A204.1 (cell line): ENCODE measurements around the gene TCL1B.

ENCODE experiments used
- FAIRE-seq: peaks from 2 replicates; lab custom pipeline; 2012; peaks lifted over from hg19 to GRCh38; lab: Jason Lieb, UNC

TCL1B gene

DNA sequence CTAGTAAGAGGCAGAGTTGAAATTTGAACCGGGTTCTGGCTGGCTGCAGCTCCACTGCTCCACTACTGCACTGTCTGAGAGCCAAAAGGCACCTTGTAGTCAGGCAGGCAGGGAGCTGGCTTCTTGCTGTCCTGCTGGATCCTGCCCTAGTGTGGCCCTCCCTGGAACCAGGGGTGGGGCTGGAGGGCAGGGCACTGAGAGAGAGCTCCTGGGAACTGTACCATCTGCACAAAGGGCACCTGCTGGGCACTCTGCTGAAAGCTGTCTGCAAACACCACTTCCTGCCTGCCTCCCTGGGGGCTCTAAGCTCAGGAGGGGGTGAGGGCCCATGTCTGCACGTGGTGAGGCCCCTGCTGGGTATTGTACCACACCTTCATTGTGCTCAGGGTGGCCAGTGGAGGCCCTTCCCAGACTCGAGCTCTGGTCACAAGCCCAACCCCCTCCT, 19.0 kb upstream of the TCL1B start:
- FAIRE-seq = no peak

DNA sequence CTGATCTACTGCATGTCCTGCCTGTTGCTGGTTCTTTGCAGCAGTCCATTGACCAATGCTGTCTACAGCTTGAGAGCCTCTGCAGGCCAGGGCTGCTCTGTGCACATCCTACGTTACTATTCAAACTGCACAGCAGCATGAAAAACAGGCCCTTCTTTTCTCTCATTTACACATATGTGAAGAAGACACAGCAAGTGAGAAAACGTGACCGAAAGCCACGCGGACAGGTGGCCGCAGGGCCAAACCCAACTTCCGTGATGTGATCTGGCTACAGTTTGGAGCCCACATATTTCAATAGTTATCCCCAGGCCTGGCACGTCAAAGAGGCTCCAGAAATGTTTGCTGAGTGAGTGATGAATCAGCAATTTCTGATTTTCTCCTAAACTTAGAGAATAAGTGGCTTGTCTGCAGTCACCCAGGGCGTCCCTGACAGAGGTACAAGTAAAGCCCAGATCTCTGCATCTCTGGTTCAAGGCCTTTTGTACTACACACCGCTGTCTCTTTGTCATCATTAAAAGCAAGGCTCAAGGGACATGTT, 17.9 kb upstream of the TCL1B start:
- FAIRE-seq = no peak

DNA sequence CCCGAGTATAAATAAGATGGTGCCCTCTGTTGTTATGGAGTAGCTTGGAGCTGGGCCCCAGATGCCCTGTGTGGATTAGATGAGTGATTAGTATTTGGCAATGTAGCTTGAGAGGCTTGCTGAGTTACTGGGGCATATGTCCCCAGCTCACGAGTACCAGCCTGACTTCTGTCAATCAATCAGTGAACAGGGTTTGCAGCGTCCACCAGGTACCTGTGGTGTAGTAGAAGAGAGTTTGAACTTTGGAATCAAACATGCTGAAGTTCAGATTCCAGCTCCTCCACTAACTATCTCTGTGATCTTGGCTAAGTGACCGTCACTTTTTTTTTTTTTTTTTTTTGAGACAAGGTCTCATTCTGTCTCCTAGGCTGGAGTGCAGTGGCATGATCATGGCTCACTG, 11.6 kb upstream of the TCL1B start:
- no peak for FAIRE-seq

DNA sequence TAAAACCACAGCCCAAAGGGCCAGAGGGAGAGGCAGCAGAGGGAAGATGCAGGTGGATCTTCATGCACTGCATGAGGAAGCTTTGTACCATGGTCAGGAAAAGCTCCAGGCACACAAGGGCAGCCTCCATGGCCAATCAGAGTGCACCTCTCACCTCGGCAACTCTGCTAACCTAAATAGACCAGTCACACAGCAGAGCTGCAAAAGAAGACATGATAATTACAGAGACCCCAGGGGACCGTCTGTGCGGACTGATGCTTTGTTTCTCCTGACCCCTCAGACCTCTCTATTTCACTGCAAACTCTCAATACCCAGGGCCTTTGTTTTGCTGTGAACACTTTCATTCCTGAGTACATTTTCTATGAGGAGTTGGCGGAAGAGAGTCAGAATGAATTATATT, 10.7 kb upstream of the TCL1B start:
- FAIRE-seq = no peak

DNA sequence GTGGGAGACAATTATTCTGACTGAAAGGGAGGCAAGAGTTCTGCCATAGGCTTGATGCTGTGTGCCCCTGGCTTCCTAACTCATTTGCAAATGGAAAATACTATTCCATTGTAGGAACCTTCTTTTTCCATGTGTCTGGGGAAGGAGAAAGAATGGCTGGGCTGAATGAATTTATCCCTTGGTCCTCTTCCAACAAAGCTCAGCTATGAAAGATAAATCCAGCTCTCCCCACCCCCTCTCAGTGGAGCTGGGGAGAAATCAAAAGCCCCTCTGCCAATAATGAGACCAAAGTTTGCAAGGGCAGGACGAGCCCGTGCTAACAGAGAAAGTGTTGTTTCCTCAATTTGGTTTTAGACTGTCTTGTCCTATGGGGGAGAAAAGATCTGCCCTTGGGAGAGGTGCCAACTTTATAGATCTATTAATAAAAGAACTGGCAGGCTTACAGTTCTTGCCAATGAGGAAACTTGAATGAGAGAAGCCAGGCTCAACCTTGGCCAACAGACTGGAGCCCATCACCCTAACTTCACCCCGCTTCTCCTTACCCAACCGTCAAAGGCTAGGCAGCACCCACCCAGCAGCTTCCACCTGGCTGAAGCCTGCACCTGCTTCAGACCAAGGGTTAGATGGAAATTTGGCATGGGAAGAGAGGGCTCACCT, 8.9 kb upstream of the TCL1B start:
- no peak for FAIRE-seq

DNA sequence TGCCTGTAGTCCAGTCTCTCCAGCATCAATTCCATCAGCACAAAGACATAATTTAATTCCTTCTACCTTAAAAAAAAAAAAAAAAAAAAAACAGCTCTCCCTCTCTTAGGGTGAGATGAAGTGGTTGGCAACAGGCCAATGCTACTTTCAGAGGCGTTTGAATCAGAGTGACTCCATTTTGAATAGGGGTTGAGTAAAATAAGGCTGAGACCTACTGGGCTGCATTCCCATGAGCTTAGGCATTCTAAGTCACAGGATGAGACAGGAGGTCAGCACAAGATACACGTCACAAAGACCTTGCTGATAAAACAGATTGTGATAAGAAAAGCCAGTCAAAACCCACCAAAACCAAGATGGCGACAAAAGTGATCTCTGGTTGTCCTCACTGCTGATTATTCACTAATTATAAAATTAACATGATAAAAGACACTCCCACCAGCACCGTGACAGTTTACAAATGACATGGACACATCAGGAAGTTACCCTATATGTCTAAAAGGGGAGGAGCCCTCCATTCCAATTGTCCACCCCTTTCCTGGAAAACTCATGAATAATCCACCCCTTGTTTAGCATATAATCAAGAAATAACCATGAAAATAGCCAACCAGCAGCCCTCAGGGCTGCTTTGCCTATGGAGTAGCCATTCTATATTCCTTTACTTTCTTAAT, 6.9 kb upstream of the TCL1B start:
- FAIRE-seq = no peak

DNA sequence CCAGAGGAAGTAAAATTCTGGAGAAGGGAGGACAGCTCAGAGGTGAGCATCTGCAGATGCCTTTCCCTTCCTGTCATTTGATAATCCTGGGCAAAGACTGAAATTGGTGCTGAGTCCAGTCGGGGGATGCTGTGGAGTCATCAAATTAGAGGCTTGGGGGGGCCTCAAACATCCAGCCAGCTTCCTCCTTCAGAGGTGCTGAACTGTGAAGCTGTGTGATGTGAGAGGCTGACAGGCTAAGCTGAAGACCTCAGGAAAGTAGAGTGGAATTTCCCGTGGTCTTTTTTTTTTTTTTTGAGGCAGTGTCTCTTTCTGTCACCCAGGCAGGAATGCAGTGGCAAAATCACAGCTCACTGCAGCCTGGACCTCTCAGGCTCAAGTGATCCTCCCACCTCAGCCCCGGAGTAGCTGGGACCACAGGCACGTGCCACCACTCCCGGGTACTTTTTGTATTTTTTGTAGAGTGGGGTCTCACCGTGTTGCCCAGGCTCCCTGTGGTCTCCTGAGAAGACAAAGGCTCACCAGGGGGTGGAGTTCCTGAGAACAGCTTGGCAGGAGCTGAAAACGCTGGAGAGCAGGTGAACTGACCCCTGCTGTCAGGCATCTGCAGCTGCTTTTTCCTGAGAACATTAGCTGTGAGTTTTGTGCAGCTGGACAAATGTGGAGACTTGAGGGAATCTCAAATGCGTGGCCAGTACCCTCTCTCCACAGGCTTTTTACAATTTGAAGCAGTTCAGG, 6.1 kb upstream of the TCL1B start:
- no peak for FAIRE-seq

DNA sequence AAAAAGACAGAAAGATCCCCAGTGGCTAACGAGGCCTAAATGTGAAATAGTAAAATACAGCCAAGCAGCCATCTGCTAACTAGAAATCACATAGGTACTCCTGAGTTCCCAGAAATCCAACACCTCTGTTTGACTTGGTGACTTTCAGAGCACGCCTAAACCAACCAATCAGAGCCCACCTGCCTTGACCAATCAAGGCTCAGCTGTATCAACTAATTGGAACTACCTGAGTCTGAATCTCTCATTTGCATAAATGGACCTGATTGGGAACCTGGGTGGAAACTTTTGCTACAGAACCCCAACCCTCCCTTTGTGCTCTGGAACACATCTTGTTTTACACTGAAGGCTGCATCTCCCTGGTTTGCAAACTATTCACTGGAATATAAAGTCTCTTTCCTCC, 5.1 kb upstream of the TCL1B start:
- no peak for FAIRE-seq

DNA sequence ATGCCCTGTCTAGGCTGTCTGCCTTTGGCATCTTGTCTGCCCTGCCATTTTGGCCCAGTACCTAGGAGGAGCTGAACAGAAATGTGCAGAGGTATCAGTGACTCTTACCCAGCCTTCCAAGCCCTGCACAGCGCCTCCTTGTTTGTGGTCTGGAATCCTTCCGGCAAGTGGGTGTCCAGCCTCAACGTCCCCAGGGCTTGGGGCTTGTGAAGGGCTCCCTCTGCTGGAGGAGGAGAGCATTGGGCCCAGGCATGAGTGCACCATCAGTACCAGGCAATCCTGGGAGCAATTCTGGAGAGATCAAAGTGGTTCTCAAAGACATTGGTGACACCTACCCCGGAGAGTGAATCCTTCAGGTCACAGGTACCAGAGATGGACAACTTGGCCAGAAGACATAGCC, 2.4 kb upstream of the TCL1B start:
- no peak for FAIRE-seq

DNA sequence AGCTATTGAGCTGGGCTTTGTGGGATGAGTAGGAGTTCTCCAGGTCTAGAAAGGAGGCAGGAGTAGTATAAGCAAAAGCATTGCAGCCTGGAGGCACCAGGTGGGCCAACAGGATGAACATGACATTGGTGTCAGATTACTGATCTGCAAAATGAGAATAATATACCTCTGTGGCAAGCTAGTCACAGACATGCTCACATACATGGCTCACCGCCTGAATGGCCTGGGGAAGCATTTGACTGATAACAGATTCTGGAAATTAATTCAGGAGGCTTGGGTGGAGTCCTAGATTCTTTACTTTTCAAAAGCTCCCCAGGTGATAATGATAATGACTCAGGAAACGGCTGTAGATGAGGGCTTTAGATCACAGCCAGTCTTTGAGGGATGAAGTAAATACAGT, 709 bp downstream of the TCL1B start:
- FAIRE-seq = no peak

DNA sequence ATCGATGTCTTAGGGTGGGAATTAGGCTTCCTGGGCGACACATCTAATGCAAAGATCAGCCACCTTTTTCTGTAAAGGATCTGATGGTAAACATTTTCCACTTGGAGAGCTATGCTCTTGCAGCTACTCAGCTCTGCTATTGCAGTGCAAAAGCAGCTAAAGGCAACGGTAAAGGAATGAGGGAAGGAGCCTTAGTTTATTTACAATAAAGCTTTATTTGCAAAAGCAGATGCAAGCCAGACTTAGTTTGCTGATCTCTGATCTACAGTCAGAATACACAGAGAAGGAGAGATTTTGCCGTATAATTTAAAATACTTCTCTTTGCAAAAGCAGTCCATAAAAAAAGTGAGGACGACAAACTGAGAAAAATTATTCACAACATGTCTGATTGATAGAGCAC, 3.2 kb downstream of the TCL1B start:
- FAIRE-seq = no peak

DNA sequence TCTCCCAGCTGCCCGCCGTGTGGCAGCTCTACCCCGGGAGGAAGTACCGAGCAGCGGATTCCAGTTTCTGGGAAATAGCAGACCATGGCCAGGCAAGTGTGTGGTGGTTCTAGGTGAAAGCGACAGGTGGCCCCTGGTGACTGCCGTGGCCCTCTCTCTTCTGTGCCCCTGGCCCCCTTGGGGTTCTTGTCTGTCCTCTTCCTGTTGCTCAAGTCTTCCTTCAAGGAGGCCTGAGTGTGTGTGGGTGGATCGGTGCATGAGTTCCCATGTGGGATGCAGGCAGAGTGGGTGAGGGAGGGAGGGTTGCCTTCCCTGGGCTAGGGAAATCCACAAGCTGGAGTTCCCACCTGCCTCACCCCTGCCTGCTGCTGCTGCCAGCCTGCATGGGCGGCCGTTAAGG, 4.6 kb downstream of the TCL1B start:
- no peak for FAIRE-seq

DNA sequence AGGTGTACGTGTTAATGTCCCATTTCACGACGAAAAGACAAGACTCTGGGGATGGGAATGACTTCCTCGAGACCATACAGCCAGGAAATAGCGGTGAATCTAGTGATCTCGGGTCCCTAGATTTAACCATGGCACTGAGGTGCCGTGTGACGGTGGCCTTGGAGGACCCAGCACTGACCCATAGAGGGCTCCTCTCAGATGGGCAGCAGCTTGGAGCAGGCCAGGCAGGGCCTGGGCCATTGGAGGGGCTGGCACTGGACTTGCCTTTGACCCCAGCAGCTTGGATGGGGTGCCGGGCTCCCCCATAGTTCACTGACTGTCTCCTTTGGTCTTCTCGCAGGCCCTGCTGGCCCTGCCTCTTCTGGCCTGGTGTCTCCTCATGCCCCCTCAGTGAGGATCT, 5.4 kb downstream of the TCL1B start:
- no peak for FAIRE-seq

DNA sequence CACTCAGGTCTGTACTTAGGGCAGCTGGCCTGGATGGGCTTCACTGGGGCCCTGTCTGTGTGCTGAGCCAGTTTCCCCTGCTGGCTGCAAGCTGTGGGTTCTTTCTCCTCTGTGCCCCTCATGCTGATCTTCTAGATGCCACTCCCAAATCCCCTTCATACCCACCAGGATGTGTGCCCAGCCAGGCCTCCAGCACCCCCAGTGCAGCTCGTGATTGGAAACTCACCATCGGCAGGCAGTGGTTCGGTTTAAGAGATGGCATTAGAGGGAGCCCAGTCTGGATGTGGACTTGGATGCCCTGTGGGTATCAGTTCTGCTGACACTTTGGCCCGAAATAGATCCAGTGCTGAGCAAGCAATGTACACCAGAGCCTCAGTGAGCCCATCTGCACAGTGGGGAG, 5.9 kb downstream of the TCL1B start:
- FAIRE-seq = no peak

DNA sequence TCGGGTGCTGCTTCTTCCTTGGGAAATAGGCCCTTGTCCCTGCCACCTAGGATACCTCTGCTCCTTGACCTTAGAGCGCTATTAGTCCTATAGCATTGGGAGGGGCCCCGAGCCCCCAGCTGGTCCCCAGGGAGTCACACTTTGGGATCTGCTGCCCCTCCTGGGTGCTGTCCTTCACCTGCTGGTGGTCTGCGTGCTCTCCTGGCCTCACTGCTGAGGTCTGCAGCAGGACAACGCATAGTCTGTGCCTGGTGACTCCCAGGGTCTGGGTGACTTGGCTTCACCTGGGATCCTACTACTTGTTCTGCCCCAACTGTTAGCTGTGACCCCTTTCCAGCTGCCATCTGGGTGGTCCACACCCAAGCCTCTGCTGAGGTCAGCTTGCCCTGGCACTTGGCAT, 8.8 kb downstream of the TCL1B start:
- FAIRE-seq = no peak

DNA sequence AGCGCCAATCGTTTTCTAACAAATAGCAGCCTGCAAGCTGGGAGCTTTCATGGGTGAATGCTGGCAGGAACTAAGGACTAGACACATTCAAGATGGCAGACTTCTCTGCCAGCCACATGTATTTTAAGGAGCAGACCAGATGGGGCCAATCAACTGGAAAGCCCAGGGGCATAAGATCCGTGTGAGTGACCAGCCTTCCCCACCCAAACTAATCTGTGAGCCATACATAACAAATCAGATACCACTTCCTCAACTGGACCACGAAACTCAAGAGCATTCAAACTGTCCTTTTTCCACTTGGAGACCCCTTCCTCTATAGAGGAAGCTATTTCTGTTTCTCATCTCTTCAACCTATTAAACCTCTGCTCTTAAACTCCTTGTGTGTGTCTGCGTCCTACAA, 9.7 kb downstream of the TCL1B start:
- no peak for FAIRE-seq

DNA sequence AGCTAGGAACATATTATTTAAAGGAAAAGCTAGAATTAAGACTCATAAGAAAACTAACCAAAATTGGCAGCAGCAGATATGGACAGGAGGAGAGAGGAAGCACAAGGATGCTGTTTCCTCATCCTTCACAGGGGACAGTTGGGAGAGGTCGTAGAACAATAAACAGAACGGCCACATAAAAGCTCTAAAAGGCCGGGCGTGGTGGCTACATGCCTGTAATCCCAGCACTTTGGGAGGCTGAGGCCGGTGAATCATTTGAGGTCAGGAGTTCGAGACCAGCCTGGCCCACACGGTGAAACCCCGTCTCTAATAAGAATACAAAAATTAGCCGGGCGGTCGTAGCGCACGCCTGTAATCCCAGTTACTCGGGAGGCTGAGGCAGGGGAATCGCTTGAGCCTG, 10.5 kb downstream of the TCL1B start:
- no peak for FAIRE-seq

DNA sequence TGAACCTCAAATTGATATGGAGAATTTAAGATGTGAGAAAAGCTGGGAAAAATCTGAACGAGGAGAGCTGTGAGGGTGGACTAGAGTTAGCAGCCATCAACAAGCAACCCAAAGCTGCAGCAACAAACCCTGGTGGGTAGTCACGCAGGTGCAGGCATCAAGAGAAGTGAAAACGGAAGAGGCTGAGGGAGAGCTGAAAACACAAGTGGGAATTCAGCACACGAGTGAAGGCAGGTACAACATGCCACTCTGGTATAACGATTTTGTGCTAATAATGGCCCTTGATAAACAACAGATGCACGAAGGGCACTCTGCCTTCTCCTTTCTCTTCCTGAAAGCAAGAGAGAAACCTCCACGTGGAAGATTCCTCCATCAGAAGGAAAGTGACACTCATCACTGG, 11.5 kb downstream of the TCL1B start:
- no peak for FAIRE-seq

DNA sequence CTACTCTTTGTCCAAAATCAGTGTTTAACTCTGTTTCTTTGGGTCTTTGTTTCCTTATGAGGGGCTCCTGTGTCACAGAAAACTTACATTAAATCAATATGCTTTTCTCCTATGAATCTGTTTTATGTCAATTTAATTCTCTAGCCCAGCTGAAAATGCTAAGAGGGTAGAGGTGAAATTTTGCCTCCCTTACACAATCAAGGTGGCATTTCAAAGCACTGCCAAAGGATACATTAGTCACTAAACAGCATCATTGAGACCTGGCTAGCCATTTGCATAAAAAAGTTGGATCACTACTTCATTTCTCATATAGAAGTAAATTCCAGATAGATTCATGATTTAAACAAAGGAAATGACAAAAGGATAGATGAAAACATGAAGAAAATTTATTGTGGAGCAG, 12.1 kb downstream of the TCL1B start:
- FAIRE-seq = no peak

DNA sequence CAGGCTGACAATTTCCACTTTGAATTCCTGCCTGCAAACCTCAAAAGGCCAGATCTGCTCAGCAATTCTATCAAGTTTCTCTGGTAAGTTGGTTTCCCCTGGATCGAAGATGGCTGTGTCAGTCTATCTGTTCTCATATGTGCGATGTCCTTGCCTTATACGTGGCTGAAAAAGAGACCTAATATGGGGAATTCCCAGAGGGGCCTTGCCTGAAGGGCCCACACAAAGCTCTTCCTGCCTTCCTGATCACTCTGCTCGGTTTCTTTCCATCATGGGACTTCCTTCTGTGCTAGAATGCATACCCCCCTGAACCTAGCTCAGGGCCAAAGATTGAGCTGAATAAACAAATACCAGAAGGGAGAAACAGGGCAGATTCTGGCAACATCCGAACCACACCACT, 13.2 kb downstream of the TCL1B start:
- no peak for FAIRE-seq

DNA sequence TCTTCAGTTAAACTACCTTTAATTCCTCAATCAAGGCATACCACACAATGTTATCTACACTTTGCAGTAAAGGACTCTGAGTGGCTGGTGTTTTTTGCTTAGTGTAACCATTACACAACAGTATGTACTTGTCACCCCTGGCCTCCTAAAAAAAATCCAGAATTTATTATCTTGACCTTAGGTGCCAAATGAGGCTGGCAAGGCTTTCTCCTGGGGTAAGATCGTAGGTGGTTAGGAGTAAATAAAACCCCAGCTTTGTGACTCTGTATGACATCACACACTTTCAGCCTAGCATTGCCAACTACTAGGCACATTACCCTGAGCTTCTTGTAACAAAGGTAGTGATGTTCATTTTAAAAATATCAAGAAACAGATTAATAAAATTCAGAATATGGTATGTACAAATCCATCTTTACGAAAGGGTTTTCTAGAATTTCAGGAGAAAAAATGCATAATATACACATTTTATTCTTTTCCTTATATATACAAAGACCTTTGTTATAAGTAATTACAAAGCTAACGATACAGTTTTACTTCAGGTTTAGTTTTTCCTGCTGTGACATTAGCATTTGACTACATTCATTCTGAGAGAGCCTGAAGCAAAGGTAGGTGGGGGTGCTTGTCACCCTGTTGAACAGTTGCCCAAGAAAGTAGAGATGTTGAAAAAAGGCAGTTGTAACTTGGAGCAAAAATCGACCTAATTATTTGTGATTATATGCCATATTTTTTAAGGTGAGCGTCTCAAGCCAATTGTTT, 14.2 kb downstream of the TCL1B start:
- no peak for FAIRE-seq

DNA sequence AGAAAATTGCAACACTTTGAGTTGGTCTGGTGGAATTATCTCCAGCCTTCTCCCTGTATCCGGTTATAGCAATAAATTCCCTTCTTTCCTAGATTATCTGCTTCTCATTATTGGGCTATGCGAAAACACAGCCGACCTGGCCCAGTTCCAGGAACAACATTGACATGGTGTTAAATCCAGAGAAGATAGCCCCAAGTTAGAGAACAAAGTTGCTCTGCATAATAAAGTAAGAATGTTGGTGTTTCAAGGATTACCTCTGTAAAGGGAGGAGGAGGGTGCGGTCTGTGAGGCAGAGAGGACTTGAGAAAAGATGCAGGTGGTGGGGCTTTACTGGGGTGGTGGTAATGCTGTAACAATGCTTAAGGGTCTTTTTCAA, 15.6 kb downstream of the TCL1B start:
- FAIRE-seq = no peak

DNA sequence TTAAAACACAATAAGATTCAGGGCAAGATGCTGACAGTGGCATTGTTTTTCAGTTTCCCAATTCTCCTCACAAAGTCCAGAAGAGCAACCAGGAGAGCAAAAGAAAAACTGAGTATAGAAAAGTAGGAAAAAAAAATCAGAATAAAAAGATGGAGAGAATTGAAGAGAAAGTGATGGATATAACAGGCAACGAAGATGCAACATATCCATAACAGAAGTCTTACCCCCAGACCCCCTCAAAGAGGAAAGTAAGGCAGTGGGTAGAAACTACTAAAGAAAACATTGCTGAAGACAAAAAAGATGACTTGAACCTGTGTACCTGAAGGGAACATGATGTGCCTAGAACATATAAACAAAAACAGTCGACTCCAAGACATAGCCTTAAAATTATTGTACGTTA, 17.1 kb downstream of the TCL1B start:
- no peak for FAIRE-seq
